ENCODE measurements around the gene C7.

DNA sequence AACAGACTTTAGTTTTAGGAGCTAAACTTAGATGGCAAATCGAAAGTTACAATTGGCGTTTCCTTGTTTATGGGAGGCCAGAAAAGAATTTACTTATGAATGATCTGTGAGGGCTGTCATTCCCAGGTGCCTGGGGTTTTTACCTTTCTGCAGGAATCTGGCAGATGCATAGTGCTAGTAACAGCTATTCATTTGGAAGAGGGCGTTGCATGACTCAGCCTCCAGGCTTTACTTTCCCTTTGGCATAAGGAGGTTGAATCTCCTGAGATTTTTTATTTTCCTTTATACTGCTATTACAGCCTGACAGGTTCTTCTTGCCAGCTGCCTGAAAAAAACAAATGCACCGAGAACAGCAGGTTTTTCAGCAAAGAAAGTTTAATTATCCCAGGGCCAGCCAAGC lies 38.1 kb upstream of the C7 start:
- TF ChIP-seq, protein P1, sequence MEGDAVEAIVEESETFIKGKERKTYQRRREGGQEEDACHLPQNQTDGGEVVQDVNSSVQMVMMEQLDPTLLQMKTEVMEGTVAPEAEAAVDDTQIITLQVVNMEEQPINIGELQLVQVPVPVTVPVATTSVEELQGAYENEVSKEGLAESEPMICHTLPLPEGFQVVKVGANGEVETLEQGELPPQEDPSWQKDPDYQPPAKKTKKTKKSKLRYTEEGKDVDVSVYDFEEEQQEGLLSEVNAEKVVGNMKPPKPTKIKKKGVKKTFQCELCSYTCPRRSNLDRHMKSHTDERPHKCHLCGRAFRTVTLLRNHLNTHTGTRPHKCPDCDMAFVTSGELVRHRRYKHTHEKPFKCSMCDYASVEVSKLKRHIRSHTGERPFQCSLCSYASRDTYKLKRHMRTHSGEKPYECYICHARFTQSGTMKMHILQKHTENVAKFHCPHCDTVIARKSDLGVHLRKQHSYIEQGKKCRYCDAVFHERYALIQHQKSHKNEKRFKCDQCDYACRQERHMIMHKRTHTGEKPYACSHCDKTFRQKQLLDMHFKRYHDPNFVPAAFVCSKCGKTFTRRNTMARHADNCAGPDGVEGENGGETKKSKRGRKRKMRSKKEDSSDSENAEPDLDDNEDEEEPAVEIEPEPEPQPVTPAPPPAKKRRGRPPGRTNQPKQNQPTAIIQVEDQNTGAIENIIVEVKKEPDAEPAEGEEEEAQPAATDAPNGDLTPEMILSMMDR (IDR thresholded peaks at IDR 0.05): no peak
- TF ChIP-seq POLR2A (IDR thresholded peaks at IDR 0.05): no peak

Data from adrenal gland (tissue), 5 donors.